Esophagus (tissue), 2 donors: ENCODE results near the gene POU3F1. TPM values are rescaled to one million over a fixed set of nuclear protein-coding genes. Genes with fewer than 3 reads are reported as not detected.
A peak's percentile ranks its signal among the peaks of the same experiment; 100 is the strongest.

Experiments used
- H3K27ac ChIP-seq, 2 donors: one replicate each; pipeline ENCODE4 v1.5.1; 2013; ENCODE audit warnings: low read depth in 2 of 2, mild to moderate bottlenecking in 2 of 2, inconsistent platforms in 1 of 2, low read length in 1 of 2, moderate library complexity in 1 of 2
- H3K27me3 ChIP-seq, 2 donors: one replicate each; pipeline ENCODE4 v1.6.1; 2013; ENCODE audit warnings: low read length in 2 of 2, control low read depth in 1 of 2, mild to moderate bottlenecking in 1 of 2; ENCODE audit not compliant: insufficient read depth in 2 of 2, control insufficient read depth in 1 of 2
- H3K36me3 ChIP-seq, 2 donors: one replicate each; pipeline ENCODE4 v1.6.1; 2013; ENCODE audit warnings: low read length in 1 of 2; ENCODE audit not compliant: control insufficient read depth in 2 of 2, insufficient read depth in 2 of 2
- H3K4me1 ChIP-seq, 2 donors: one replicate each; pipeline ENCODE4 v1.6.1; 2013; ENCODE audit warnings: low read length in 1 of 2; ENCODE audit not compliant: control insufficient read depth in 2 of 2, insufficient read depth in 2 of 2
- H3K4me3 ChIP-seq, 2 donors: one replicate each; pipeline ENCODE4 v1.5.1; 2013; ENCODE audit warnings: low read length in 2 of 2, mild to moderate bottlenecking in 2 of 2, low read depth in 1 of 2, moderate library complexity in 1 of 2
- H3K9me3 ChIP-seq, 2 donors: one replicate each; pipeline ENCODE4 v1.6.1; 2013; ENCODE audit warnings: mild to moderate bottlenecking in 2 of 2, low read depth in 1 of 2, low read length in 1 of 2, moderate library complexity in 1 of 2; ENCODE audit not compliant: control insufficient read depth in 2 of 2, insufficient read depth in 1 of 2
- WGBS, 2 donors: extraction: QIAGEN DNeasy Blood & Tissue Kit; methylation state at CpG; one replicate each; pipeline ENCODE4 v1.1.7; 2013; 5-methylcytosine and 5-hydroxymethylcytosine counted together
- polyA plus RNA-seq, 2 donors: library from polyadenylated mRNA; stranded (reverse); fragments of 200-250 nt; gene quantifications; one replicate each; pipeline ENCODE4 v1.2.3, GENCODE V29; 2013
- donor health status: healthy with polysubstance abuse.
- donor health status: Bipolar disorder and iron deficiency.

Gene POU3F1
- polyA plus RNA-seq, 2 donors, result 0.22 to 1.4 TPM

GRCh38 chr1:38064197-38064903 is 17.8 kb upstream of the POU3F1 start:
- no peak overlapping the region for H3K4me3 ChIP-seq
- H3K4me1 ChIP-seq, result peaks cover 2 to 13% of the 10 kb centered on the region in 2 donors
- H3K27me3 ChIP-seq, result no peaks in the 10 kb centered on the region
- H3K36me3 ChIP-seq, result no peaks in the 10 kb centered on the region
- no peaks in the 10 kb centered on the region for H3K9me3 ChIP-seq
- H3K27ac ChIP-seq, result no peak overlapping the region
- WGBS, 2 donors, result 47 to 56% methylated on average over 11 of the region's 11 CpGs

GRCh38 chr1:38063616-38064015 is 17.0 kb upstream of the POU3F1 start:
- peaks cover 2 to 13% of the 10 kb centered on the region in 2 donors for H3K4me1 ChIP-seq
- WGBS, 2 donors, result 66 to 89% methylated on average over 5 of the region's 5 CpGs
- H3K9me3 ChIP-seq, result no peaks in the 10 kb centered on the region
- no peak overlapping the region for H3K27ac ChIP-seq
- no peak overlapping the region for H3K4me3 ChIP-seq
- no peaks in the 10 kb centered on the region for H3K27me3 ChIP-seq
- no peaks in the 10 kb centered on the region for H3K36me3 ChIP-seq

GRCh38 chr1:38062361-38063288 is 16.0 kb upstream of the POU3F1 start:
- Histone ChIP-seq H3K27ac (no peak overlapping the region), H3K27me3 (no peaks in the 10 kb centered on the region), H3K9me3 (no peaks in the 10 kb centered on the region), H3K4me1 (peaks cover 0 to 13% of the 10 kb centered on the region in 2 donors), H3K4me3 (no peak overlapping the region), H3K36me3 (no peaks in the 10 kb centered on the region)
- 79 to 82% methylated on average over 6 of the region's 6 CpGs for WGBS, 2 donors

GRCh38 chr1:38061883-38062328 is 15.3 kb upstream of the POU3F1 start:
- H3K27me3 ChIP-seq, result no peaks in the 10 kb centered on the region
- no peak overlapping the region for H3K4me3 ChIP-seq
- no peaks in the 10 kb centered on the region for H3K36me3 ChIP-seq
- peaks cover 0 to 13% of the 10 kb centered on the region in 2 donors for H3K4me1 ChIP-seq
- WGBS, 2 donors, result 52 to 62% methylated on average over 7 of the region's 7 CpGs
- no peaks in the 10 kb centered on the region for H3K9me3 ChIP-seq
- peak overlapping the region in 1 of 2 donors; percentile 17 for H3K27ac ChIP-seq

- Histone ChIP-seq H3K4me1 (peaks cover 0 to 13% of the 10 kb centered on the region in 2 donors), H3K27me3 (no peaks in the 10 kb centered on the region), H3K27ac (no peak overlapping the region), H3K9me3 (no peaks in the 10 kb centered on the region), H3K36me3 (no peaks in the 10 kb centered on the region), H3K4me3 (no peak overlapping the region)
- 95 to 98% methylated on average over 1 of the region's 1 CpG for WGBS, 2 donors
Observed at GRCh38 chr1:38061290-38061689, 14.7 kb upstream of the POU3F1 start.

- H3K9me3 ChIP-seq, result no peaks in the 10 kb centered on the region
- peaks cover 0 to 13% of the 10 kb centered on the region in 2 donors for H3K4me1 ChIP-seq
- H3K27me3 ChIP-seq, result no peaks in the 10 kb centered on the region
- H3K36me3 ChIP-seq, result no peaks in the 10 kb centered on the region
- H3K27ac ChIP-seq, result no peak overlapping the region
- 25 to 53% methylated on average over 2 of the region's 2 CpGs for WGBS, 2 donors
- H3K4me3 ChIP-seq, result no peak overlapping the region
Observed at GRCh38 chr1:38060498-38060897, 13.9 kb upstream of the POU3F1 start.

- no peak overlapping the region for H3K4me3 ChIP-seq
- no peak overlapping the region for H3K27ac ChIP-seq
- WGBS, 2 donors, result 52 to 57% methylated on average over 6 of the region's 6 CpGs
- no peaks in the 10 kb centered on the region for H3K27me3 ChIP-seq
- H3K36me3 ChIP-seq, result no peaks in the 10 kb centered on the region
- H3K9me3 ChIP-seq, result no peaks in the 10 kb centered on the region
- peaks cover 0 to 13% of the 10 kb centered on the region in 2 donors for H3K4me1 ChIP-seq
Observed at GRCh38 chr1:38059635-38060250, 13.2 kb upstream of the POU3F1 start.

- H3K4me3 ChIP-seq, result no peak overlapping the region
Observed at GRCh38 chr1:38055965-38056364, 9.4 kb upstream of the POU3F1 start.

GRCh38 chr1:38055398-38055797 is 8.8 kb upstream of the POU3F1 start:
- Histone ChIP-seq H3K36me3 (no peaks in the 10 kb centered on the region), H3K9me3 (no peaks in the 10 kb centered on the region), H3K4me1 (peaks cover 0 to 27% of the 10 kb centered on the region in 2 donors), H3K27me3 (no peaks in the 10 kb centered on the region), H3K27ac (no peak overlapping the region), H3K4me3 (no peak overlapping the region)
- 87 to 94% methylated on average over 3 of the region's 3 CpGs for WGBS, 2 donors

More at GRCh38 chr1:38055965-38056364, 9.4 kb upstream of the POU3F1 start:
- Histone ChIP-seq H3K27me3 (no peaks in the 10 kb centered on the region), H3K4me1 (peaks cover 0 to 28% of the 10 kb centered on the region in 2 donors), H3K27ac (no peak overlapping the region), H3K36me3 (no peaks in the 10 kb centered on the region), H3K9me3 (no peaks in the 10 kb centered on the region)
- WGBS, 2 donors, result 75 to 83% methylated on average over 4 of the region's 4 CpGs
